Stimulated activated CD8-positive, alpha-beta memory T cell treated with anti-CD3 and anti-CD28 coated beads, Interleukin-4, amount 100 ng/mL, for 48 hours (primary cell): ENCODE data around the gene TSC22D2.

Source experiments
- DNase-seq: peaks from one replicate; pipeline ENCODE4 v3.0.0-alpha.2; 2020

Gene TSC22D2

GRCh38 chr3:150408221-150409124, at the start of gene TSC22D2:
TSS of gene TSC22D2 (plus strand) at chr3:150408298. CDS start at chr3:150409351, 1,053 bp downstream.
- peak; percentile 98 for DNase-seq

DNA sequence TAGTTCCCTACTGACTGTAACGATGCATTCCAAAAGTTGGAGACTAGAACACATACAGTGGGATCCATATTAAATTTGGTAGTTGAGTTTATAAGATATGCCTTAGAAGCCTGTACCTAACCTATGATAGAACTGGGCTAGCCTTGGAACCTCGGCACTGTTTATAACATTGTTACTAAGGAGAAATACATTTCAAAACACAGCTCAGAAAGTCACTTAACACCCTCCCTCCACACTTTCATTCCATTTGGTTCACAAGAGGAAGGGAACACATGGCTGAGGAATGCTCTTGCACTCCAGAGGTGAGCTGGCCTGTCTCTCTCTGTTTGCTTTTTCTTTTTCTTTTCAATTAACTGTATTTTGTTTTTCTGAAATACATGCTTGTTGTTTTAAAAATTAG, 48.7 kb upstream of the TSC22D2 start:
- no peak for DNase-seq

GRCh38 chr3:150360966-150361365, 47.1 kb upstream of the TSC22D2 start:
- DNase-seq, result no peak

- no peak for DNase-seq
These were observed 45.4 kb upstream of the TSC22D2 start for GRCh38 chr3:150362515-150363302.

GRCh38 chr3:150363420-150363819, 44.7 kb upstream of the TSC22D2 start:
- no peak for DNase-seq

DNA sequence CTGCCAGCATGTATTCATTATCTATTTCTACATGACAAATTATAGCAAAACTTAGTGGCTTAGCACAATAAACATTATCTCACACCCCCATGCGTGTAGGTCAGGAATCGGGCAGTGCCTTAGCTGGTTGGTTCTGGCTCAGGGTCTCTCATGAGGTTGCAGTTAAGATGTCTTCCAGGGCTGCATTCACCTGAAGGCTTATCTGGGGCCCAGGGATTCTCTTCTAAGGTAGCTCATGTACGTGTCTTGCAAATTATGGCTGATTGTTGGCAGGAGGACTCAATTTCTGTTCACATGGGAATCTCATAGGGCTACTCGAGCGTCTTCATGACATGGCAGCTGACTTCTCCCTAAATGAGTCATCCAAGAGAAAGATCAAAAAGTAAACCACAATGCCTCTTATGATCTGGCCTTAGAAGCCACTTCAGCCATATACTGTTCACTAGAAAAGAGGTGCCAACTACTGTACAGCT, 42.9 kb upstream of the TSC22D2 start:
- no peak for DNase-seq

DNA sequence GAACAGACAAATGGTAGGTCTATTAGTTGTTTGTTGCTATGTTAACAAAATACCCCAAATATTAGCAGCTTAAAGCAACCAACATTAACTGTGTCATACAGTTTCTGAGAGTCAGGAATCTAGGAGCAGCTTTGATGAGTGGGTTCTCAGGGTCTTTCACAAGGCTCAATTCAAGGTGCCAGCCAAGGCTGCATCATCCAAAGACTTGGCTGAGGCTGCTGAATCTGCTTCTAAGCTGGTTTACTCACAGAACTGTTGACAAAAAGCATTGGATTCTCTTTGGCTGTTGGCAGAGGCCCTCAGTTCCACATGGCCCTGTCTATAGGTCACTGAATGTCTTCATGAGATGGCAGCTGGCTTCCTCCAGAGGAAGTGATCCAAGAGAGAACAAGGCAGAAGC, 40.3 kb upstream of the TSC22D2 start:
- no peak for DNase-seq

GRCh38 chr3:150370122-150370602, 37.9 kb upstream of the TSC22D2 start:
- DNase-seq, result no peak

- DNase-seq, result no peak
These were observed 37.1 kb upstream of the TSC22D2 start for GRCh38 chr3:150370999-150371398.

GRCh38 chr3:150371741-150372254, 36.3 kb upstream of the TSC22D2 start:
- DNase-seq, result no peak

GRCh38 chr3:150372320-150372719, 35.8 kb upstream of the TSC22D2 start:
- no peak for DNase-seq

DNA sequence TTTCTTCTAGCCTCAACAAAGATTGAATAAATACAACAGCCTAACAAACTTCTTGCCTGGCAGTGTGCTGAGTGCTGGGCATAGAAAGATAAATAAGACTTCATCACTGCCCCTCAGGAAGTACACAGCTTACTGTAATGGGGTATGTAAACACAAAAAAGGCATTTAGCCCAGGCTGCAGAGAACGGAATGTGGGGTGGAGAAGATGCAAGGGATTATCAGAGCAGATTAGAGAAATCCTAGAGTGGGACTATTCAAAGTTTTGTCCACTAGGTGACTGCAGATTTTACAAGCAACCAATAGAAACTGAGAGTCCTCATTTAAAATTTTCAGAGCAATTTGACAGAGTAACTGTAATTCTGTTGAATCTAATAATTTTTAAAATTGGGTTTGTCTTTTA, 35.4 kb upstream of the TSC22D2 start:
- DNase-seq, result no peak

DNA sequence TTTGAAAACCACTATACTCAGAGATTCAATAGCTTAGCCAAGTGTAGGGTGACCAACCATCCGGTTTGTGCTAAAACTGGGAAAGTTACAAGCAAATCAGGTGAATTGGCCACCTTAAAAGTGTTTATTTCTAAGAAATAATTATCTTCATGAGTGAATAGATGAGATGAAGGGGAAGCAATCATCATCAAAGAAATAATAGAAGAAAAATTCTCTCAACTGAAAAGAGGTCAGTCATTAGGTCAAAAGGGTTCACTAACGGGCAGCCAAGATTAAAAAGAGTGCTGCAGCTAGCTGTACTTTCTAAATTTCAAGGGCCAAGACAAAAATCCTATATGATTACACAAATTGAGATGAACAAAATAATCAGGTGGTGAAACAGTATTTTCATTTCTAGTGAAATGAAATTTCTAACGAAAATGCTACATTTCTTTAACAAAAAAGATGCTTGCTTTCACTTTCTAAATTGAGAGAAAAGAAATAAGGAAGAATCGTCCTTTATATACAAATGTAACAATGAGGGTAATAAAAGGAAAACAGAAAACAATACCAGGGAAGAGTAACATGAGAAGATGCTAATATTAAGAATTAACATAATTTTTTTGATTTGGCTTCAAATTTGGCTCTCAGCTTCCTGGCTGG, 34.7 kb upstream of the TSC22D2 start:
- no peak for DNase-seq

GRCh38 chr3:150374975-150375374, 33.1 kb upstream of the TSC22D2 start:
- DNase-seq, result no peak

- no peak for DNase-seq
These were observed 31.9 kb upstream of the TSC22D2 start for GRCh38 chr3:150376001-150376848.

GRCh38 chr3:150377601-150378300, 30.3 kb upstream of the TSC22D2 start:
- DNase-seq, result no peak

- DNase-seq, result no peak
These were observed 29.8 kb upstream of the TSC22D2 start for GRCh38 chr3:150378301-150378748.

DNA sequence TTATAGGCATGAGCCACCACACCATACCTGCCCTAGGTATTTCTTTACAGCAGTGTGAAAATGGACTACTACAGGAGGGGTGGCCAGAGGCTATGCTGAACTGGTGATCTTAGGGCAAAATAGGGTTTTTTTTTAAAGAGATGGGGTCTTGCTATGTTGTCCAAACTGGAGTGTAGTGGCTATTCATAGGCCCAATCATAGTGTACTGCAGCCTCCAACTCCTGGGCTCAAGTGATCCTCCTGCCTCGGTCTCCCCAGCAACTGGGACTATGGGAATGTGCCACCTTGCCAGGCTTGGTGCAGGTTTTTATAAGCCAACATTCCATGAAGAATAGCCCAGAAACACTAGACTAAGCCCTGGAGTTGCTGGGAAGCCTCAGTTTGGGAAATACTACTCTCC, 28.6 kb upstream of the TSC22D2 start:
- no peak for DNase-seq

DNA sequence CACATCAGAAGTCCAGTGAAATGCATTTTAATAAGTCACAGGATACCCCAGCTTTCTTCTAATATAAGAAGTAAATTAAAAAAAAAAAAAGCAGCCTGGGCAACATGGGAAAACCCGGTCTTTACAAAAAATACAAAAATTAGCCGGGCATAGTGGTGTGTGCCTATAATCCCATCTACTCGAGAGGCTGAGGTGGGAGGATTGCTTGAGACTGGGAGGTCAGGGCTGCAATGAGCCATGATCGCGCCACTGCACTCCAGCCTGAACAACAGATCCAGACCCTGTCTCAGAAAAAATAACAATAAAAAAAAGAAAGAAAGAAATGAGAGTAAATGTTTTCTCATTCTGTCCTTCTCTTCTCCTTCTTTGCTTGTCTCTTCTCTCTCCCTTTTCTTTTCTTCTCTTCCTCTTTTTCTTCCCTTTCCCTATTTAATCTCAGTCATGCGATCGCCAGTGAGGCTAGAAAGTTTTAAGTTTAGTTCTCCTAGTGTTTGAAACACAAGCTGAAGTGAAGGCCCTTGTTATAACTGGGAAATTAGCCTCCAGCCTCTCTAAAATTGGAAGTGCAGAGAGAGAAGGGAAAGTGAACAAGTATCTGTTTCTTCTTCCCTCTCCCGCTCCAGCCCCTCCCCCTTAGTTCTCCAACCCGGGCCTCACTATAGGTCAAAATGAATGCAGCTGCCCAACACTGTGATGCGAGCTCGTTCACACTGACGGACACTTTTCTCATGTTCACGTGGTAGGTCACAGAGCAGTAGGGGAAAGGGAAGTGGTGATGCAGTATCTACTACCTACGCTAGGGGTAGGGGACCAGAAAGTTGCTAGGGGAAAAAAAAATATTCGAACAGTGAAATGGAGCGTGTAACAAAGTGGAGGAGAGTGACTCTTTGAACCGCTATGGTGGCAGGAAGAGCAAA, 23.5 kb upstream of the TSC22D2 start:
- DNase-seq, result peak; percentile 53
